ENCODE data around the gene KCTD16. TPM values are rescaled to one million over a fixed set of nuclear protein-coding genes. Genes with fewer than 3 reads are reported as not detected.

Gene KCTD16
- total RNA-seq, 2 donors from 2014 or later = 0.29 to 0.44 TPM

- TF ChIP-seq CTCF (conservative IDR thresholded peaks at IDR 0.05) = no peak
- Mint-ChIP-seq H3K4me3 (no peak overlapping the region), H3K27me3 (ENCODE audit: insufficient read depth) (peaks cover 5% of the 10 kb centered on the region), H3K9me3 (no peaks in the 10 kb centered on the region), H3K4me1 (peaks cover 3% of the 10 kb centered on the region), H3K27ac (no peak overlapping the region), H3K36me3 (ENCODE audit: low read depth) (no peaks in the 10 kb centered on the region)
- no peak overlapping the region for H3K4me3 ChIP-seq (ENCODE audit: low read length)
- no peak overlapping the region for H3K9ac ChIP-seq (ENCODE audit: extremely low read depth, low read length, poor library complexity, severe bottlenecking)
- no peaks in the 10 kb centered on the region for H3K36me3 ChIP-seq (ENCODE audit: control insufficient read depth, insufficient read depth, low read length)
- DNase-seq = no peak
- 68 to 100% methylated on average over 1 to 2 of the region's 2 CpGs for WGBS, 2 experiments (ENCODE audit: insufficient coverage in 1 of 2, insufficient read length in 1 of 2)
- H3K27me3 ChIP-seq (ENCODE audit: control insufficient read depth, insufficient read depth, low read length, poor library complexity, severe bottlenecking) = no peaks in the 10 kb centered on the region
- no peaks in the 10 kb centered on the region for H3K4me1 ChIP-seq (ENCODE audit: control insufficient read depth, insufficient read depth, low read length)
- no peak overlapping the region for H3K27ac ChIP-seq (ENCODE audit: low read depth, low read length)
- no peaks in the 10 kb centered on the region for H3K9me3 ChIP-seq (ENCODE audit: control insufficient read depth, low read length)
Observed at GRCh38 chr5:144249755-144250464, 79.2 kb downstream of the KCTD16 start.

- no peaks in the 10 kb centered on the region for H3K27me3 ChIP-seq (ENCODE audit: control insufficient read depth, insufficient read depth, low read length, poor library complexity, severe bottlenecking)
- no peak for DNase-seq
- no peak overlapping the region for H3K27ac ChIP-seq (ENCODE audit: low read depth, low read length)
- H3K9ac ChIP-seq (ENCODE audit: extremely low read depth, low read length, poor library complexity, severe bottlenecking) = no peak overlapping the region
- TF ChIP-seq CTCF (conservative IDR thresholded peaks at IDR 0.05) = no peak
- no peak overlapping the region for H3K4me3 ChIP-seq (ENCODE audit: low read length)
- Mint-ChIP-seq H3K4me3 (no peak overlapping the region), H3K27ac (no peak overlapping the region), H3K4me1 (peaks cover 3% of the 10 kb centered on the region), H3K36me3 (ENCODE audit: low read depth) (no peaks in the 10 kb centered on the region), H3K27me3 (ENCODE audit: insufficient read depth) (no peaks in the 10 kb centered on the region), H3K9me3 (no peaks in the 10 kb centered on the region)
- H3K36me3 ChIP-seq (ENCODE audit: control insufficient read depth, insufficient read depth, low read length) = no peaks in the 10 kb centered on the region
- H3K4me1 ChIP-seq (ENCODE audit: control insufficient read depth, insufficient read depth, low read length) = no peaks in the 10 kb centered on the region
- no peaks in the 10 kb centered on the region for H3K9me3 ChIP-seq (ENCODE audit: control insufficient read depth, low read length)
- 83 to 94% methylated on average over 1 to 2 of the region's 2 CpGs for WGBS, 2 experiments (ENCODE audit: insufficient coverage in 1 of 2, insufficient read length in 1 of 2)
Observed at GRCh38 chr5:144254552-144254951, 83.9 kb downstream of the KCTD16 start.

GRCh38 chr5:144260121-144260520 is 89.4 kb downstream of the KCTD16 start:
- DNase-seq = no peak
- WGBS, 2 experiments (ENCODE audit: insufficient coverage in 1 of 2, insufficient read length in 1 of 2) = 58 to 63% methylated on average over 2 of the region's 2 CpGs
- no peak overlapping the region for H3K4me3 ChIP-seq (ENCODE audit: low read length)
- no peaks in the 10 kb centered on the region for H3K9me3 ChIP-seq (ENCODE audit: control insufficient read depth, low read length)
- no peak overlapping the region for H3K9ac ChIP-seq (ENCODE audit: extremely low read depth, low read length, poor library complexity, severe bottlenecking)
- H3K36me3 Mint-ChIP-seq (ENCODE audit: low read depth) = no peaks in the 10 kb centered on the region
- TF ChIP-seq CTCF (conservative IDR thresholded peaks at IDR 0.05) = no peak
- H3K9me3 Mint-ChIP-seq = no peaks in the 10 kb centered on the region
- no peak overlapping the region for H3K4me3 Mint-ChIP-seq
- H3K27ac ChIP-seq (ENCODE audit: low read depth, low read length) = no peak overlapping the region
- no peaks in the 10 kb centered on the region for H3K4me1 ChIP-seq (ENCODE audit: control insufficient read depth, insufficient read depth, low read length)
- H3K27ac Mint-ChIP-seq = no peak overlapping the region
- no peaks in the 10 kb centered on the region for H3K36me3 ChIP-seq (ENCODE audit: control insufficient read depth, insufficient read depth, low read length)
- H3K4me1 Mint-ChIP-seq = no peaks in the 10 kb centered on the region
- no peaks in the 10 kb centered on the region for H3K27me3 Mint-ChIP-seq (ENCODE audit: insufficient read depth)
- no peaks in the 10 kb centered on the region for H3K27me3 ChIP-seq (ENCODE audit: control insufficient read depth, insufficient read depth, low read length, poor library complexity, severe bottlenecking)

Data from endodermal cell (in vitro differentiated cells).